Measurements from ENCODE around the gene DUSP3. TPM values are rescaled to one million over a fixed set of nuclear protein-coding genes. Genes with fewer than 3 reads are reported as not detected.
"Not testable (repeated sequence)": the region's sequence is repeated elsewhere in the genome, so short reads cannot be mapped to it uniquely, and the experiment has no call there.

The DUSP3 gene
- total RNA-seq, 2 experiments from 2014 or later = 10.6 to 12.6 TPM

- H3K27ac ChIP-seq (ENCODE audit: low read depth in 1 of 2, low read length in 2 of 2) = no peak overlapping the region
- Mint-ChIP-seq H3K9me3 (no peaks in the 10 kb centered on the region), H3K27ac (no peak overlapping the region), H3K27me3 (peaks cover 58% of the 10 kb centered on the region), H3K36me3 (ENCODE audit: low read depth) (no peaks in the 10 kb centered on the region), H3K4me1 (ENCODE audit: low read depth) (no peaks in the 10 kb centered on the region), H3K4me3 (no peak overlapping the region)
- H3K4me1 ChIP-seq (ENCODE audit: insufficient read depth, low read length) = no peaks in the 10 kb centered on the region
- TF ChIP-seq, protein P1, sequence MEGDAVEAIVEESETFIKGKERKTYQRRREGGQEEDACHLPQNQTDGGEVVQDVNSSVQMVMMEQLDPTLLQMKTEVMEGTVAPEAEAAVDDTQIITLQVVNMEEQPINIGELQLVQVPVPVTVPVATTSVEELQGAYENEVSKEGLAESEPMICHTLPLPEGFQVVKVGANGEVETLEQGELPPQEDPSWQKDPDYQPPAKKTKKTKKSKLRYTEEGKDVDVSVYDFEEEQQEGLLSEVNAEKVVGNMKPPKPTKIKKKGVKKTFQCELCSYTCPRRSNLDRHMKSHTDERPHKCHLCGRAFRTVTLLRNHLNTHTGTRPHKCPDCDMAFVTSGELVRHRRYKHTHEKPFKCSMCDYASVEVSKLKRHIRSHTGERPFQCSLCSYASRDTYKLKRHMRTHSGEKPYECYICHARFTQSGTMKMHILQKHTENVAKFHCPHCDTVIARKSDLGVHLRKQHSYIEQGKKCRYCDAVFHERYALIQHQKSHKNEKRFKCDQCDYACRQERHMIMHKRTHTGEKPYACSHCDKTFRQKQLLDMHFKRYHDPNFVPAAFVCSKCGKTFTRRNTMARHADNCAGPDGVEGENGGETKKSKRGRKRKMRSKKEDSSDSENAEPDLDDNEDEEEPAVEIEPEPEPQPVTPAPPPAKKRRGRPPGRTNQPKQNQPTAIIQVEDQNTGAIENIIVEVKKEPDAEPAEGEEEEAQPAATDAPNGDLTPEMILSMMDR (IDR thresholded peaks at IDR 0.05) = no peak
- no peak overlapping the region for H3K4me3 ChIP-seq (ENCODE audit: low read length)
- H3K36me3 ChIP-seq (ENCODE audit: insufficient read depth, low read length) = no peaks in the 10 kb centered on the region
- intact Hi-C loops (cut with DNase I, micrococcal nuclease) = no loop called here
- ATAC-seq (ENCODE audit: poor library complexity) (no peak), DNase-seq (no peak)
- no peaks in the 10 kb centered on the region for H3K9me3 ChIP-seq (ENCODE audit: control insufficient read depth in 1 of 2, insufficient read depth in 1 of 2, low read length in 2 of 2)
- peaks cover 4 to 12% of the 10 kb centered on the region in 2 experiments for H3K27me3 ChIP-seq (ENCODE audit: control insufficient read depth in 1 of 2, insufficient read depth in 2 of 2, low read length in 2 of 2)
- ChIA-PET POLR2A (no interaction called here), CTCF (no interaction called here)
Observed at GRCh38 chr17:43800736-43801135, 22.0 kb upstream of the DUSP3 start.

GRCh38 chr17:43799047-43799446 is 20.3 kb upstream of the DUSP3 start:
- Mint-ChIP-seq H3K4me1 (ENCODE audit: low read depth) (no peaks in the 10 kb centered on the region), H3K27me3 (peaks cover 54% of the 10 kb centered on the region), H3K9me3 (no peaks in the 10 kb centered on the region), H3K4me3 (no peak overlapping the region), H3K36me3 (ENCODE audit: low read depth) (no peaks in the 10 kb centered on the region), H3K27ac (no peak overlapping the region)
- H3K4me3 ChIP-seq (ENCODE audit: low read length) = no peak overlapping the region
- no peaks in the 10 kb centered on the region for H3K4me1 ChIP-seq (ENCODE audit: insufficient read depth, low read length)
- TF ChIP-seq, protein P1 (IDR thresholded peaks at IDR 0.05) = no peak
- H3K27me3 ChIP-seq (ENCODE audit: control insufficient read depth in 1 of 2, insufficient read depth in 2 of 2, low read length in 2 of 2) = peaks cover 4 to 10% of the 10 kb centered on the region in 2 experiments
- H3K9me3 ChIP-seq (ENCODE audit: control insufficient read depth in 1 of 2, insufficient read depth in 1 of 2, low read length in 2 of 2) = no peaks in the 10 kb centered on the region
- ChIA-PET CTCF (no interaction called here), POLR2A (no interaction called here)
- intact Hi-C loops (cut with DNase I, micrococcal nuclease) = no loop called here
- ATAC-seq (ENCODE audit: poor library complexity) (no peak), DNase-seq (no peak)
- H3K36me3 ChIP-seq (ENCODE audit: insufficient read depth, low read length) = no peaks in the 10 kb centered on the region
- H3K27ac ChIP-seq (ENCODE audit: low read depth in 1 of 2, low read length in 2 of 2) = no peak overlapping the region

GRCh38 chr17:43798024-43798423 is 19.2 kb upstream of the DUSP3 start:
- DNase-seq; H3K9me3 Mint-ChIP-seq; H3K36me3 Mint-ChIP-seq (ENCODE audit: low read depth); H3K27ac Mint-ChIP-seq; H3K27me3 ChIP-seq (ENCODE audit: control insufficient read depth in 1 of 2, insufficient read depth in 2 of 2, low read length in 2 of 2); intact Hi-C loops (cut with DNase I, micrococcal nuclease); H3K4me3 ChIP-seq (ENCODE audit: low read length); POLR2A ChIA-PET; CTCF ChIA-PET; H3K4me1 ChIP-seq (ENCODE audit: insufficient read depth, low read length); H3K4me1 Mint-ChIP-seq (ENCODE audit: low read depth); ATAC-seq (ENCODE audit: poor library complexity); H3K36me3 ChIP-seq (ENCODE audit: insufficient read depth, low read length); H3K9me3 ChIP-seq (ENCODE audit: control insufficient read depth in 1 of 2, insufficient read depth in 1 of 2, low read length in 2 of 2); H3K27ac ChIP-seq (ENCODE audit: low read depth in 1 of 2, low read length in 2 of 2); H3K4me3 Mint-ChIP-seq: not testable (repeated sequence)
- peaks cover 54% of the 10 kb centered on the region for H3K27me3 Mint-ChIP-seq

- ATAC-seq (ENCODE audit: poor library complexity); H3K27me3 ChIP-seq (ENCODE audit: control insufficient read depth in 1 of 2, insufficient read depth in 2 of 2, low read length in 2 of 2); POLR2A ChIA-PET; DNase-seq; H3K4me3 ChIP-seq (ENCODE audit: low read length); H3K27ac ChIP-seq (ENCODE audit: low read depth in 1 of 2, low read length in 2 of 2); H3K9me3 Mint-ChIP-seq; H3K9me3 ChIP-seq (ENCODE audit: control insufficient read depth in 1 of 2, insufficient read depth in 1 of 2, low read length in 2 of 2); H3K4me3 Mint-ChIP-seq; H3K27ac Mint-ChIP-seq; H3K4me1 ChIP-seq (ENCODE audit: insufficient read depth, low read length); CTCF ChIA-PET; H3K36me3 ChIP-seq (ENCODE audit: insufficient read depth, low read length); H3K36me3 Mint-ChIP-seq (ENCODE audit: low read depth); H3K4me1 Mint-ChIP-seq (ENCODE audit: low read depth); intact Hi-C loops (cut with DNase I, micrococcal nuclease): not testable (repeated sequence)
- peaks cover 53% of the 10 kb centered on the region for H3K27me3 Mint-ChIP-seq
Observed at GRCh38 chr17:43792668-43793067, 13.9 kb upstream of the DUSP3 start.

Data from CD4-positive, alpha-beta T cell (primary cell).